ENCODE measurements around the gene PCDH9.

Gene PCDH9

DNA sequence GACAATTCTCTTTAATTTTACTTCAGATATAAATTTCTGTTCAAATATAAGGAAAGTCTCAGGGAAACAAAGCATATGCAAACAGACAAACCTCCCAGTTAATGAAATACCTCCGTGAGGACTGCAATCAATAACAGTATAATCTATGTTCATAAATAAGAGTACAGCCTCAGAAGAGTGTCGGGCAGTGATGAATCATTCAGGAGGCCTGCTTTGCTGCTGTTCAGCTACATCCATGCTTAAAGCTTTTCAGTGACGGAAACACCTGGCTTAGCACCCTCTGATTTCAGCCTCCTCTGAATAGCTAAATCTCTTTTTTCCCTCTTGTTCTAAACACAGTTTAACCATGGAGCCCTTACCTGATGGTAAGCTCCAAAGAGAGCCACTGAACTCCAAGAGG lies 69.0 kb downstream of the PCDH9 start:
- DNase-seq (ENCODE audit: low read depth in 3 of 3), result no peak

DNA sequence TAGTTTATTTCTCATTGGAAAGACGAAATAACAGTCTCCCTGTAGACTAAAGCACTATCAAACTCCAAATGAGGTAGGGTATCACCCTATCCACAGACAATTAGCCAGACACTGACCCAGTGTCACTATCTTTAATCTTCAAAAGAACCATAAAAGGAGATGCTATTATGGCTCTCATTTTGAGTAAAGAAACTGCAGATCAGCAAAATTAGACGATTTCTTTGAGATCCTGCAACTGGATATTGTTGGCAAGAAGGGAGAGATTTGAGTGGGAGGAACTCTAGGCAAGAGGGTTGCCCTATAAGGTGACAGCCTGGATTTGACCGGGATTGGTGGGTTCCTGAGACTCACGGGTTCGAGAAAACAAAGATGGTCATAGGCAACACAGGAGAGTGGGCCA lies 71.2 kb downstream of the PCDH9 start:
- DNase-seq (ENCODE audit: low read depth in 3 of 3), result no peak

DNA sequence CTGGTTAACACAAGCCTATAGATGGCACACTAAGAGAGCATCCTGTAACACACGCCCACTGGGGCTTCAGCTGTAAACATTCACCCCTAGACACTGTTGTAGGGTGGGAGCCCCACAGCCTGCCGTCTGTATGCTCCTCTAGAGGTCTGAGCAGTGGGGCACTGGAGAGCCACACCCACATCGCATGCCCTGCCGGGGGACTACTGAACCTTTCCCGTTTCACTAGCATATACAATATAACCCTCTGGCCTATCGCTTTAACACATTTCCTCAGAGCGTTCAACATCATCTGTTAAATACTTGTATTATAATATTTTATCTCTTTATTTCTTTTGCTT lies 73.4 kb downstream of the PCDH9 start:
- DNase-seq (ENCODE audit: low read depth in 3 of 3), result no peak

DNA sequence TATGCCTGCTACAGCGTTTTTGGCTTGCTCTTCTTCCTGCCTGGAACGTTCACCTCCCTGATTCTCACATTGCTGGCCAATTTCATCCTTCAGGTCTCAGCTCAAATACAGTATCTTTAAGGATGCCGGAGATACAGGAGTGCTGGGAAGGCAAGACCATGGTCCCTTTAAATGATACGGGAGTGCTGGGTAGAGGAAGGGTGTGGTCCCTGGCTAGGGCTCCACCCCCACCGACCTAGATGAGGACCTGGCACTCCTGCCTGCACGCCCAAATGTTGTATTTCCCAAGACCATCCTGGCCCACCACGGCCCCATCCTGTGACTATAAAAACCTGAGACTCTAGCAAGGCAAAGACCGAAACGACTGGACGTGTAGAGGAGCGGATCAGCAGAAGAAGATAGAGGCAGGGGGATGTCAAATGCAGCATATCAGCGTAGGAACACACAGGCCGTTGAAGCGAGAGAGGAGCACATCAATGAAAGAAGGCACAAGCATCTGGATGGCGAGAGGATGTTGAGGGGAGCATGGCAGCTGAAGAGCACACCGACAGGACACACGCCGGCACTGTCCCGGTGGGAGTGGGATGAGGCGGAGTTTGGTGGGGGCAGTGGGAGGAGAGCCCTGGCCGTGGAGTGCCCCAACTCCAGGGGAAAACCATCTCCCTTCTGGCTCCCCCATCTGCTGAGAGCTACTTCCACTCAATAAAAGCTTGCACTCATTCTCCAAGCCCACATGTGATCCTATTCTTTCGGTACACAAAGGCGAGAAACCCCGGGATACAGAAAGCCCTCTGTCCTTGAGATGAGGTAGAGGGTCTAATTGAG lies 74.0 kb downstream of the PCDH9 start:
- DNase-seq (ENCODE audit: low read depth in 3 of 3), result no peak

DNA sequence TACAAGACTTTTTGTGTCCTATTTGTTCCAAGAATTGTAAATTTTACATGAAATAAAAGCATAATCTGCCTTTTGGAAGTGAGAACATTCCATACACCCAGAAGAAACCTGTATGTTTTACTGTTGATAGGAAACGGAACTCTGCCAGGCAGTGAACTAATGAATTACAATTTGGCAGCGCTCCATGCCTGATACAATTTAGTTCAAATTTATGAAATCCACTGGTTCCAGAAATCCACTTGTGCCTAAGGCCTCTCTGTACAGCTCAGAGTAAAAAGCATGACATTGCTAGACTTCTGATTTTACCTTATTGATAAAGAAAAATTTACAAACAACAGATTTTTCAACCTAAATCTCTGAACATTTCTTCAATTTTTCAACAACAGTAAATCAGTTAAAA lies 78.1 kb downstream of the PCDH9 start:
- DNase-seq (ENCODE audit: low read depth in 3 of 3), result no peak

DNA sequence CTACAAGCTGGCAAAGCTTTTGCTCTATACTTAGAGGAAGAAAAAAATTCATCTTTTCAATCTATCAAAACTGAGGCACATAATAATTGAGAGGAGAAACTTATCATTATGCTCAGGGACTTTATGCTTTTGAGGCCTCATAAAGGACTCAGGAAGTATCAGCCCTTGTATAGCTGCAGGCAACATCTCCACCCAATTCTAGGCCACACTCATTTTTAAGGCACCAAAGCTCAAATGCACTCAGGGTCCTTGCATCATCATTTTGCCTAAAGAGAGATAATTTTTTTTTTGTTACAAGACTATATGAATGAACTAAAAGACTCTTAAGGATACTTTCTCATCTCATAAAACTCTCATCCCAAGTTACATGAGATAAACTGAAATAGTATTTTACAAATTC lies 78.5 kb downstream of the PCDH9 start:
- DNase-seq (ENCODE audit: low read depth in 3 of 3), result no peak

DNA sequence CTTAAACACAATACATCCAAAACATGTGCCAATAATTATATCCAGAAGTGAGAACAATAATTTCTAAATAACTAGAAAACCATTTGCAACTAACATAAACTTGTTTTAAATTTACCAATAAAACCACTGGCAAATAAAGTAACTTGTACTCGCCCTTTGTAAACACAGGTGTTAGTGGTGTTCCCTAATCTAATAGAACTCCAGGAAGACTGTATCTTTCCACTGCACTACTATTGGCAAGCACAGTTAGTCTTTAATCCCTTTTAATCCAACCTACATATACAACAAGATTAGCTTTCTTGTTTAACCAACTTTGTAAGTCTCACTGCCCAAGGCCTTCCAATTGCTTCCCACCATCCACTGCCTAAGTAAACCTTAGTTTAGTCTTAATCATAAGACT lies 79.5 kb downstream of the PCDH9 start:
- DNase-seq (ENCODE audit: low read depth in 3 of 3), result no peak

DNA sequence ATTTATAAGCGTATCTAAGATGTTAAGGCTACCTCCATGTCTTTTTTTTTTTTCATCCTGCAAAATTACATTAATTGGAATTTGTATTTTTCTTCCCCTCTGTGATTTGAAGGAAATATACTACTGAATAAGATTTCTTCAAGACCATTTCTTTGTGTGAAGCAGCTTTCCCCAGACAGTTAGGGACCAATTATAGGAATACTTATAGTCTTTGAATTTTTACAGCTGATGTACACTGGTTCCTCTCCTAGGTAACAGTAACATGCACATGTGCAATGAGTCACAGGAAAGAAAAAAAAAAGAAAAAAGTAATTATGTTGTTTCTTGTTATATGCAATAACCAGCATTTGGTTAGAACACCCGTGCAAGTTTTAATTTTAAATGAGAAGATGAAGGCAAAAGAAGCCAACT lies 82.0 kb downstream of the PCDH9 start:
- no peak for DNase-seq (ENCODE audit: low read depth in 3 of 3)

DNA sequence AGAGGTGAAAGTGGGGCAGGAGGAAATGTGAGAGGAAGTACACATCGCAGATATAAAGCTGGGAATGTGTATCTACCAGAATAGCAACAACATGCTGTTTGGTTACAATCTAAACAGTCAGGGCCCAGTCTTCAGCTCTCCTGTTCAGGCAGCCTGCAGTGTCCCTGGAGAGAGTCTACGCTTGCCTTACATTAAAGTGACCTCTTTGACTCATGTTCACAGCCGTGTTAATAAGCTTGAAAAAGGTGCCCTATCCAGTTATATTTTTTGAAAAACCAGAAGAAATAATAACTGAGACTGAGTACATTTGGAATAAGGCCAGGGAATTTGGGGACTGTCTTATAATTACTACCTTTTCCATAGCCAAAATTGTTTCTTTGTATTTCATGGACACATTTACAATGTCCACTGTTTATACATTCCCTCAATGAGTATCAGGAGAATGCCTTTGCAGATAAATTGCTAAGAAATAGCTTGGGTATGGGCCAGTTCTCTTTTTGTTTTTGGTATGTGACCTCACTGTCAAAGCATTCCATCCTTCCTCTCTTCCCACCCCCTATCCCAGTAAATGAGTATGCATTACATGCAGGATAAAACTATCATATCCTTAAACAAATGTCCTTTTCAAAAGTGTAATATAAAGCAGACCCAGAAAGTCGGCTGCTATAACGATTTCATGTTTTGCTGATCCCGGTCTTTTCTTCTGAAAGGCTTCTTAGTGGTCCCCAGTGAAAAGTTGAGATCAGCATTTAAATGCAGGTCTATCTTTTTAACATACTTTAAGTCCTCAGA lies 82.6 kb downstream of the PCDH9 start:
- DNase-seq (ENCODE audit: low read depth in 3 of 3), result no peak

DNA sequence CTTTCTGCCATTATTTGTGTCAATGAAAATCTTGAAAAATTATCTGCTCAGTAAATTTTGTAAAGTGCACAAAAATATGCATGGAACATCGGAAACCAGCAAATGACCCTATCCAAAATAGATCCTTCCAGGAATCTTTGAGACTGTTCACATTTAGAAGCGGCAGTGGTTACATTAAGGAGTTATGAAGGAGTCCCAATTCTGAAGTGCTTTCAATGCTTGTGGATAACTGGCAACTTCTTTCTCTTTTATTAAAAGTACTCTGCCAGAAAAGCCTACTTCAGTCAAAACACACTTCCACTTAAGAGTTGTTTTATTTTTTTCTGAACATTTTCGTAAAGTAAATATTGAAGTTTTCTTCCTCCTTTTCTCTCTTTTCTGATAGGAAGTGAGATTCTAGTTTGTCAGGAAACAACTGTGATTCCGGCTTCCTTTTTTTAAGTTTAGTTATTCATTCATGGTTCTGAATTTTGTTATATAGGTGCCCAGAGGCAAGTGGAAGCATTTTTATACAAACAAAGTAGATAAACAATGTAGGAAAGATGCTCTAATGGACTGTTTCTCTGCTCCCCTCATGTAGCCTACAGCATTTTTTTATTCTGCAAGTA lies 83.5 kb downstream of the PCDH9 start:
- DNase-seq (ENCODE audit: low read depth in 3 of 3), result no peak

DNA sequence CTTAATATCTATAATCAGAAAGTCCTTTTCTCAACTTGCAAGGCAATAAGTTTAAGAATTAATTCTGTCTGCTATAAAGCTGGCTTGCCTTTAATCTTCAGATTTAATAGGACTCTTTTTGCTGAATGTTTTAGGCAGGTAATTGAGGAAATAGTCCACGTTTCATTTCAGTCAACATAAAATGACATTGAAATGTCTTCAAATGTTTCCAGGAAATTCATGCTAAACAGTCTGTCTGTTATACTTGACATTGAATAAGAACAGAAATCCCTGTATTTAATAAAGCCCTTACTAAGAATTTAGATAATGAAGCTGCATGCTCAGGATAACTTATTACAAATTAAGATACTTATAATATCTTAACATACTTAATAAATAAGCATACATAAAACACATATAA lies 84.2 kb downstream of the PCDH9 start:
- DNase-seq (ENCODE audit: low read depth in 3 of 3), result no peak

DNA sequence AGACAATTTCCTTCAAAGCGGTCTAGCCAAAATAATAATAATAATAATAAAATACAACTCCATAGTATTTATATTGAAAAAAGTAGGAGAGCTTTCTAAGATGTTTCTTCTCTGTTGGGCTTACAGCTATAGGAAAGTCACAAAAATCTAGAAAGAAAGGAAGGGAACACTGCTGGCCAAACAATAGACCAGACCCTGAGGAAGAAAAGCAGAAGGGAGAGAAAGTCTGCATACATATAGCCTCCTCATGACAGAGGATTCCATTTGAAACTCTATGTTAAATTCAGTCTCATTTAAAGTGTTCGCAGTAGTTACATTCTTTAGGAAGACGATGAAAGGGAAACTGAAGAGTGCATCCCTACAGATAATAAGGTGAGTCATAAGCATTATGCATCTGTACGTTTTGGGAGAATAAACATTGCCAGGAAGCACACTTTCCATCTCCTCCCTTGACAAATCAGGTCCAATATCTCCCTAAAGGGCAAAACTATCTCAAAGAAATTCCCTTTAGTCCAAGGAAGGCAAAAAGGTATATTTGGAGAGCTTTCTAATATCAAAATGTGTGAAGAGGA lies 86.5 kb downstream of the PCDH9 start:
- DNase-seq (ENCODE audit: low read depth in 3 of 3), result no peak

DNA sequence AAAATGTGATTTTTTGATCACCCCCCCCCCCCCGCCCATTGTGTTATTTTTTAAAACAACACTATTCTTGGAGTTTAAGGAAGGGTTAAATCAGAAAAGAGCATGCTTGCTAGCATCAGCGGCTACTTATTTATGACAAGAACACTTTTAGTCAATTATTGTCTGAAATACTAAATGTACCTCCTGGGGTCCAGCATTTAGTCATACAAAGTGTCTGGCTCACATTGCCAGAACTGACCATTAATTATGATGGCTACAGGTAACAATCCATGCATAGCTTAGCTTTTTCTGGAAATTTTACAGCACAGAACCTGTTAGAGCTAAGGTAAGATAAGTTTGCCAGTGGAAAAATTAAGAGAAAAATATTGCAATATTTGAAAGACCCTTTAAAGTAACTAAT lies 90.1 kb downstream of the PCDH9 start:
- no peak for DNase-seq (ENCODE audit: low read depth in 3 of 3)

DNA sequence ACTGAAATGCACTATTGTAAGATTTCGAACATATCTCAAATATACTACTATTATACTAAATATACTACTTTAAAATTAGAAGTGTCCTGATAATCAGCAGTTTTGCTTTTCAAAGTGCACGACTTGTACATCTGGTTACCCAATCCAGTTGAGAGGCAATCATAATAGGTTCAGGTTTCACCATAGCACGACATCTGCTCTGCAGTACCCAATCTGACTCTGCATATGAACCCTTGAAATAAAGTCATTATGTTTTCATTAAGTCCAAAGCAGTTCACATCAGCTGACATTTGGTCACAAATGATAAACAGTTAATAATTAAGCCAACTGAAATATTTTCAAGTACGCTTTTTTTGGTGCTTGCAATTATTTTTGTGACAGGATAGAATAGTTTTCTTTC lies 90.6 kb downstream of the PCDH9 start:
- no peak for DNase-seq (ENCODE audit: low read depth in 3 of 3)

DNA sequence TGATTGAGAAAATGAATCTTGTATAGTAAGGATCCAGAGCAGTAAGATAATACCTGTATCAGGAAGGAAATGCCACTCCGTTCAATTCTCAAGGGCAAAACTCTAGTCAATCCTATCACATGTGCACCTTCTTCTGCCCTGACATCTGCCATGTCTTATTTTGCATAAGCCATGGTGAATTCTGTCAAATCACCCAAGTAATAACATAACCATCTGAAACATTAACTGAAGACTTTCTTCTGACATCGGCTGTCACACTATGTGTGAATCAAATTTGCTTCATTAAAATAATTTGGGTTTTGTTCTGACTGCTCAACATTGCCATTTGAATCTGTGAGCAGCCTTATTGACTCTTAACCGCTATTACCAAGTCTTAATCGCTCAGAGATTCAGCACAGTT lies 91.2 kb downstream of the PCDH9 start:
- no peak for DNase-seq (ENCODE audit: low read depth in 3 of 3)

DNA sequence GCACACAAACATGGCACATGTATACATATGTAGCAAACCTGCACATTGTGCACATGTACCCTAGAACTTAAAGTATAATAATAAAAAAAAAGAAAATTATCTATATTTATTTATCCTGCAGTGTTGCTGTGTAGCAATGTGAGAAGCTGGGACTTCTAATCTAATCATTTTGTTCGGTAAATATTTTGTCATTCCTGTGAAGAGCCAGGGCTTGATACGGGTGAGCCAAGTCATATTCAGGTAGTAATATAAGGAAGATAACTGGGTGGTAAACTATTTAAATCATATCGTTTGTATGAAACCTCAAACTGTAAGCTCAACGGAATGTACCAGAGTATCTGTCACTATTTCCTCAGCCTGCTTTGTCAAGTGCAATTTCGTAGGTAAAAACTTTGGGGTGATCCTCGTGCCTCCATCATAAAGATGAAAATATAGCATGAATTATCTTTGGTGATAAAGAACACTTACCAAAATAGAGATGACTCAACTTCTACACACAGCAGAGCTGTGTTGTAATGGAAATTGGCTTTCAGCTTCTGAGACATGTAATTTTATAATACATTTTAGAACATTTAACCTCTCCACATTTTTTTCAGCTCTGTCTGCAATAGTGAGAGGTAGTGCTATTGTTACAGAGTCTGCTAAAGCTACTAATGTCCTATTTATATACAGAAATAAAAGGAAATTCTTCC lies 92.9 kb downstream of the PCDH9 start:
- DNase-seq (ENCODE audit: low read depth in 3 of 3), result no peak

DNA sequence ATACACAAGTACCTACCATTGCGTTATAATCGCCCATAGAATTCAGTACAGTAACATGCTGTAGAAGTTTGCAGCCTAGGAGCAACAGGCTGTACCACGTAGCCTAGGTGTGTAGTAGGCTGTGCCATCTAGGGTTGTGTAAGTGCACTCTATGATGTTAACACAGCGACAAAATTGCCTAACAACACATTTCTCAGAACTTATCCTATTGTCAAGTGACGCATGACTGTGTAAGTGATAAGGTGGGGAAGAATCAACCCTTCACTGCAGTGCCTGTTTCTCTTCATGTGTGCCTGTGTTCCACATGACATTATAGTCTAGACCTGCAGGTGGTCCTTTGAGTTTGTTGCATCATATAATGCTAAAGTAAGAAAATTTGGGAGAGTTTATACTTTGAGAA lies 94.0 kb downstream of the PCDH9 start:
- no peak for DNase-seq (ENCODE audit: low read depth in 3 of 3)

DNA sequence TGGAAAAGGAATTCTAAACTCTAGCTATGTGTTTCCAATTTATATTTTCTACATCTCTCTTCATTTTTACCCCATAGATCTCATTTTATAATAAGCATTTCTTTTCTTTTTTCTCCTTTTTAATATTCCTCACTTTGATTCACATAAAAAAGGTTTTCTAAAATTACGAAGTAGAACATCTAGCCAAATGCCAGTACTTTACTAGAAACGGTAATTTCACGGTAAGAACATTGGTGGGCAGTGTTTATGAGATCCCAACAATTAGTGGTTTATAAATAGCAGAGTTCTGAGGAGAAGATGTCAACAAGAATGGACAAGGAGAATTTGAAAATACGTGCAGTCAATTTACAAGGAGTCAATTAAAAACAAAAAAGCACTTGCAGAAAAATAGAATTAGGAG lies 94.8 kb downstream of the PCDH9 start:
- no peak for DNase-seq (ENCODE audit: low read depth in 3 of 3)

DNA sequence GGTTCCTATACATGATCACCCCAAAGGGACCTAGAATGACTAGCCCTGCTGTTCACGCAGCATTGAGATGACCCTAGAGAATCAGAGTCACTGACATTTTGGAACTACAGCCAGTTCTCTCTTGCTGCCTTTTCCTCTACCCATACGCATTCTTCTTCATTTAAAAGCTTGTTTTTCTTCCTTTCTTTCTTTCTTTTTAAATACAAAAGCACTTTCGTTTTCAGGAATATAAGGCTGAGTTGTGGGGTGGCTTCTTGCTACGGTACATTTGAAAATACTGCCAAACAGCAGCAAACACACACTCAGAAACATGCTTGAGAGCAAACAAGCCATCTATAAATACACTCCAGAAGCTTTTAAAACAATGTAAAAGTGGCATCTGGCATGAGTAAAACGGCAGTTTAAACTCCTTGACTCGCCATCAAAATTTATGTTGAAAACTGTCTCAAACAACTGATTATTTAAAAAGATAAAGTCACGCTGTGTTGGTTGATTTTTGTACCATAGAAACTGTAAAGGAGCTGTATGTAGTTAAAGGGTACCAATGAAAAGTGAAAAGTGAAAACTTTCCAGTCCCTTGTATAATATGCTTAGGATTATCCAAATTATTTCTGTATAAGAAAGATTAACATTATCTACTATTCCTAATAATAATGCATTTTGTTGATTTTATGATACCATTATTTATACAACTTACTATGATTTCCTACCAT lies 95.6 kb downstream of the PCDH9 start:
- DNase-seq (ENCODE audit: low read depth in 3 of 3), result no peak

DNA sequence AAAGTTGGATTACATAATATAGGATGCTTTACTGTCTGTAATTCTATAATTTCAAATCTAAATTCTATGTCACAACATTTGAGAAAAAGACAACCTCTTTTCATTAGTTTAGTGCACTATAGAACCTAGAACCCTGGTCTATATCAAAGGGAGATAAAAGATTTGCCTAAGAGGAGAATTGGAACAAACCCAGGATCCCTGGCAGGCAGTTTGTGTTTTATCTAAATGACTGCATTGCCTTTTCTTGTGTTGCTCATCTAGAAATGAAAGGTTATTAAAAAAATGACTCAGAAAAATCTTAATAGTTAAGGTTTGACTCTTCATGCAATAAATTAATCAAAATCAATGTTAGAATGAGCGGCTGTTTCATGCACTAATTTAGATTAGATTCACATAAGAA lies 96.7 kb downstream of the PCDH9 start:
- no peak for DNase-seq (ENCODE audit: low read depth in 3 of 3)

DNA sequence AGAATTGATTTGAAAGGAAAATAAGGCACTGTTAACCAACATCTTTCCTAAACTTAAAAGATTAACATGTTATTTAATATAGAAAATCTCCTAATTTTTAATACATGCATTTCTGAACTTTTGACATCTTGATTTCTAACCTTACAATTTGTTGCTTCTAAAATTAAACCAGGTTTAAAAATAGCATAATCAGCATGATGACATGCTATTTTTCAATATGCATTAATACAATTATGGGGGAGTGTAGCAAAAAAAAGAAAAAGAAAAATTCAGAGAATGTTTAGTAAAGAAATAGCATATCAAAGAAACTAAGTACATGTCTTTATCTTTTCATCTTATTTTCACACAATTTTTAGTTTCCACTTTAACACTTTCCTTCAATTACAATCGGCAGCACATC lies 98.7 kb downstream of the PCDH9 start:
- DNase-seq (ENCODE audit: low read depth in 3 of 3), result no peak
